ENCODE measurements around the gene PITPNM2. TPM values are rescaled to one million over a fixed set of nuclear protein-coding genes. Genes with fewer than 3 reads are reported as not detected.
A peak's percentile ranks its signal among the peaks of the same experiment; 100 is the strongest.

PITPNM2 gene
- 8.0 TPM for polyA plus RNA-seq (2013, experiment 1 of 2)
- 8.8 TPM for polyA plus RNA-seq (2013, experiment 2 of 2)

- Histone ChIP-seq H3K4me1 (ENCODE audit: control insufficient read depth, insufficient read depth, low read length, poor library complexity, severe bottlenecking) (peaks cover 25% of the 10 kb centered on the region), H3K4me3 (ENCODE audit: extremely low read depth, insufficient read depth, low read length, poor library complexity, severe bottlenecking) (peak within 1 kb of the TSS; percentile 54), H3K27ac (ENCODE audit: low read depth, low read length, severe bottlenecking) (no peak within 1 kb of the TSS), H3K36me3 (ENCODE audit: control insufficient read depth, insufficient read depth, low read length) (peaks cover 15% of the 10 kb centered on the region), H3K9me3 (ENCODE audit: control insufficient read depth, low read length) (no peaks in the 10 kb centered on the region)
- WGBS, 2 experiments (ENCODE audit: insufficient coverage in 2 of 2): 0% methylated on average over 66 to 85 of the region's 119 CpGs
Measured at GRCh38 chr12:123150744-123151456, at the start of gene PITPNM2. Gene PITPNM2 (minus strand): TSS chr12:123151090. CDS start chr12:123034590, 116,500 bp downstream.

- H3K9me3 ChIP-seq (ENCODE audit: control insufficient read depth, low read length): no peaks in the 10 kb centered on the region
- H3K4me1 ChIP-seq (ENCODE audit: control insufficient read depth, insufficient read depth, low read length, poor library complexity, severe bottlenecking): no peaks in the 10 kb centered on the region
- 88 to 92% methylated on average over 4 of the region's 7 CpGs for WGBS, 2 experiments (ENCODE audit: insufficient coverage in 2 of 2)
- H3K27ac ChIP-seq (ENCODE audit: low read depth, low read length, severe bottlenecking): no peak overlapping the region
- H3K36me3 ChIP-seq (ENCODE audit: control insufficient read depth, insufficient read depth, low read length): peaks cover 79% of the 10 kb centered on the region
- H3K4me3 ChIP-seq (ENCODE audit: extremely low read depth, insufficient read depth, low read length, poor library complexity, severe bottlenecking): no peak overlapping the region
Measured at GRCh38 chr12:123200414-123200813, 49.5 kb upstream of the PITPNM2 start.

GRCh38 chr12:123199936-123200335 lies 49.0 kb upstream of the PITPNM2 start:
- Histone ChIP-seq H3K9me3 (ENCODE audit: control insufficient read depth, low read length) (no peaks in the 10 kb centered on the region), H3K36me3 (ENCODE audit: control insufficient read depth, insufficient read depth, low read length) (peaks cover 78% of the 10 kb centered on the region), H3K4me1 (ENCODE audit: control insufficient read depth, insufficient read depth, low read length, poor library complexity, severe bottlenecking) (no peaks in the 10 kb centered on the region), H3K27ac (ENCODE audit: low read depth, low read length, severe bottlenecking) (no peak overlapping the region), H3K4me3 (ENCODE audit: extremely low read depth, insufficient read depth, low read length, poor library complexity, severe bottlenecking) (no peak overlapping the region)
- 83 to 100% methylated on average over 1 of the region's 3 CpGs for WGBS, 2 experiments (ENCODE audit: insufficient coverage in 2 of 2)

GRCh38 chr12:123187637-123188036 lies 36.7 kb upstream of the PITPNM2 start:
- WGBS, 2 experiments (ENCODE audit: insufficient coverage in 2 of 2): 98 to 100% methylated on average over 2 to 5 of the region's 6 CpGs
- Histone ChIP-seq H3K36me3 (ENCODE audit: control insufficient read depth, insufficient read depth, low read length) (peaks cover 81% of the 10 kb centered on the region), H3K4me3 (ENCODE audit: extremely low read depth, insufficient read depth, low read length, poor library complexity, severe bottlenecking) (no peak overlapping the region), H3K27ac (ENCODE audit: low read depth, low read length, severe bottlenecking) (no peak overlapping the region), H3K9me3 (ENCODE audit: control insufficient read depth, low read length) (no peaks in the 10 kb centered on the region), H3K4me1 (ENCODE audit: control insufficient read depth, insufficient read depth, low read length, poor library complexity, severe bottlenecking) (no peaks in the 10 kb centered on the region)

- Histone ChIP-seq H3K27ac (ENCODE audit: low read depth, low read length, severe bottlenecking) (no peak overlapping the region), H3K9me3 (ENCODE audit: control insufficient read depth, low read length) (no peaks in the 10 kb centered on the region), H3K4me3 (ENCODE audit: extremely low read depth, insufficient read depth, low read length, poor library complexity, severe bottlenecking) (no peak overlapping the region), H3K36me3 (ENCODE audit: control insufficient read depth, insufficient read depth, low read length) (peaks cover 65% of the 10 kb centered on the region), H3K4me1 (ENCODE audit: control insufficient read depth, insufficient read depth, low read length, poor library complexity, severe bottlenecking) (no peaks in the 10 kb centered on the region)
- WGBS, 2 experiments (ENCODE audit: insufficient coverage in 2 of 2): 90% methylated on average over 3 of the region's 4 CpGs; no CpG with 5 or more reads in 1 of the 2 experiments
Measured at GRCh38 chr12:123180171-123180570, 29.3 kb upstream of the PITPNM2 start.

GRCh38 chr12:123171967-123172366 lies 21.1 kb upstream of the PITPNM2 start:
- no peak overlapping the region for H3K4me3 ChIP-seq (ENCODE audit: extremely low read depth, insufficient read depth, low read length, poor library complexity, severe bottlenecking)
- peaks cover 58% of the 10 kb centered on the region for H3K36me3 ChIP-seq (ENCODE audit: control insufficient read depth, insufficient read depth, low read length)
- no peak overlapping the region for H3K27ac ChIP-seq (ENCODE audit: low read depth, low read length, severe bottlenecking)
- no peaks in the 10 kb centered on the region for H3K9me3 ChIP-seq (ENCODE audit: control insufficient read depth, low read length)
- WGBS, 2 experiments (ENCODE audit: insufficient coverage in 2 of 2): 100% methylated on average over 1 of the region's 5 CpGs; no CpG with 5 or more reads in 1 of the 2 experiments
- H3K4me1 ChIP-seq (ENCODE audit: control insufficient read depth, insufficient read depth, low read length, poor library complexity, severe bottlenecking): no peaks in the 10 kb centered on the region

DNA sequence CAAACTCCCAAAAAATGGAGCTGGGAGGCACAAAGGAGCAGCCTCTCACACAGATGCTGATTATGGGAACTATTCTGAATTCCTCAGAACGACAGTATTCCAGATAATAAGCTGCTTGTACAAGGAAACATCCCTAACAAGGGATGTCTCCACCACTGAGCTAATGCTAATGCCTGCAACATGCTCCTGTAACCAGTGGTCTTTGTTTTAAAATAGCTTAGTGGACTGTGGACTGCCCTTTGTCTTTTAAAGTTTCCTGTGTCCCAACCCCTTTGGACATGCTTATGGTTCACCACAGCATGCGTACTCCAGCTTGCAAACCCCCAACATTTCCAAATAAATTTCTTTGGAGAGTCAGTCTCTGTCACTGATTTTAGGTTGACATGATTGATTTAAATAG lies 16.4 kb upstream of the PITPNM2 start:
- no peaks in the 10 kb centered on the region for H3K4me1 ChIP-seq (ENCODE audit: control insufficient read depth, insufficient read depth, low read length, poor library complexity, severe bottlenecking)
- no peaks in the 10 kb centered on the region for H3K9me3 ChIP-seq (ENCODE audit: control insufficient read depth, low read length)
- H3K27ac ChIP-seq (ENCODE audit: low read depth, low read length, severe bottlenecking): no peak overlapping the region
- no CpG with 5 or more reads among the region's 2 CpGs for WGBS, 2 experiments (ENCODE audit: insufficient coverage in 2 of 2)
- H3K4me3 ChIP-seq (ENCODE audit: extremely low read depth, insufficient read depth, low read length, poor library complexity, severe bottlenecking): no peak overlapping the region
- peaks cover 64% of the 10 kb centered on the region for H3K36me3 ChIP-seq (ENCODE audit: control insufficient read depth, insufficient read depth, low read length)

DNA sequence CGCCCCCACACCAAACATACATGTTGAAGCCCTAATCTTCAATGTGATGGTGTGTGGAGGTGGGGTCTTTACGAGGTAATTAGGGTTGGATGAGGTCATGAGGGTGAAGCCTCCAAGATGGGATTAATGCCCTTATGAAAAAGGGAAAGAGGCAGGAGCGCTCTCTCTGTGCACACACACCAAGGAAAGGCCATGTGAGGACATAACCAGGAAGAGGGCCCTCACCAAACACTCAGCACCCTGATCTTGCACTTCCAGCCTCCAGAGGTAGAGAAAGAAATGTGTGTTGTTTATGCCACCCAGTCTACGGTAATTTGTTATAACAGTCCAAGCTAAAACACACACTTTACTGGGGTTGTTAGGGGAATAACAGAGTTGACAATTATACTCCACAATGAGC lies 14.6 kb upstream of the PITPNM2 start:
- H3K4me3 ChIP-seq (ENCODE audit: extremely low read depth, insufficient read depth, low read length, poor library complexity, severe bottlenecking): no peak overlapping the region
- WGBS, 2 experiments (ENCODE audit: insufficient coverage in 2 of 2): 100% methylated on average over 3 of the region's 4 CpGs; no CpG with 5 or more reads in 1 of the 2 experiments
- H3K9me3 ChIP-seq (ENCODE audit: control insufficient read depth, low read length): no peaks in the 10 kb centered on the region
- H3K4me1 ChIP-seq (ENCODE audit: control insufficient read depth, insufficient read depth, low read length, poor library complexity, severe bottlenecking): no peaks in the 10 kb centered on the region
- H3K36me3 ChIP-seq (ENCODE audit: control insufficient read depth, insufficient read depth, low read length): peaks cover 54% of the 10 kb centered on the region
- H3K27ac ChIP-seq (ENCODE audit: low read depth, low read length, severe bottlenecking): no peak overlapping the region

DNA sequence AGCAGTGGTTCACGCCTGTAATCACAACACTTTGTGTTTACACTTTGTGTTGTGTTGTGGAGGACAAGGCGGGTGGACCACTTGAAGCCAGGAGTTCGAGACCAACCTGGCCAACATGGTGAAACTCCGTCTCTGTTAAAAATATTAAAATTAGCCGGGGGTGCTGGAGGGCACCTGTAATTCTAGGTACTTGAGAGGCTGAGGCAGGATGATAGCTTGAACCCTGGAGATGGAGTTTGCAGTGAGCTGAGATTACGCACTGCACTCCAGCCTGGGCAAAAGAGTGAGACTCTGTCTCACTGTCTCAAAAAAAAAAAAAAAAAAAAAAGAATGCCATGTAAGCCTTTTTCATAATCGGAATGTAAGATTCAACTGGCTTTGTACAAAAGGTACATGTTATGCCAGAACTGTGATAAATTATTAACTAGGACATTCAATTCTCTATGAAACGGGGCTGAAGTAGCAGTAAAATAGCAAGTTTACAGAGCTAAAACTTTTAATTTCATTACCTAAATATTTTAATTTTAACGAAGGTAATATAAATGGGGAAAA lies 13.9 kb upstream of the PITPNM2 start:
- no peak overlapping the region for H3K27ac ChIP-seq (ENCODE audit: low read depth, low read length, severe bottlenecking)
- no peaks in the 10 kb centered on the region for H3K4me1 ChIP-seq (ENCODE audit: control insufficient read depth, insufficient read depth, low read length, poor library complexity, severe bottlenecking)
- H3K36me3 ChIP-seq (ENCODE audit: control insufficient read depth, insufficient read depth, low read length): peaks cover 54% of the 10 kb centered on the region
- H3K4me3 ChIP-seq (ENCODE audit: extremely low read depth, insufficient read depth, low read length, poor library complexity, severe bottlenecking): no peak overlapping the region
- H3K9me3 ChIP-seq (ENCODE audit: control insufficient read depth, low read length): no peaks in the 10 kb centered on the region
- 92 to 100% methylated on average over 4 to 5 of the region's 9 CpGs for WGBS, 2 experiments (ENCODE audit: insufficient coverage in 2 of 2)

DNA sequence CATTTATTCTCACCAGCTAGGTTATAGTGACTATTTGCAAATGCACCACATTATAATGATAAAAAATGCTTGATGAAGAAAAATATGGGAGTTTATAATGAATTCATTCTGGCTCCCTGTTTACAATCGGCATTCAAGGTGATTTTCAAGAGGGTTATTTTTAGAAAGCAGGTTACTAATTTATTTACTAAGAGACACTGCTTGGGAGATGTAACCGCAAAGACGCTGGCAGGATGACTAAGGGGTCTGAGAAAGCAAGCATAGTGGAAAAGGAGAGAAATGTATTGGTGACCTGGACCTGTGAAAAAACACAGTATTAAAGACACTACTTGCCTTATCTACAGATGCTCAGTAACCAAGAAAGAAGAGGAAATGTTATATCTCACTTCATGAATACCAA lies 13.3 kb upstream of the PITPNM2 start:
- no peaks in the 10 kb centered on the region for H3K4me1 ChIP-seq (ENCODE audit: control insufficient read depth, insufficient read depth, low read length, poor library complexity, severe bottlenecking)
- H3K9me3 ChIP-seq (ENCODE audit: control insufficient read depth, low read length): no peaks in the 10 kb centered on the region
- no peak overlapping the region for H3K27ac ChIP-seq (ENCODE audit: low read depth, low read length, severe bottlenecking)
- peaks cover 56% of the 10 kb centered on the region for H3K36me3 ChIP-seq (ENCODE audit: control insufficient read depth, insufficient read depth, low read length)
- 94 to 100% methylated on average over 1 to 2 of the region's 3 CpGs for whole genome bisulfite sequencing, 2 experiments (ENCODE audit: insufficient coverage in 2 of 2)
- H3K4me3 ChIP-seq (ENCODE audit: extremely low read depth, insufficient read depth, low read length, poor library complexity, severe bottlenecking): no peak overlapping the region

DNA sequence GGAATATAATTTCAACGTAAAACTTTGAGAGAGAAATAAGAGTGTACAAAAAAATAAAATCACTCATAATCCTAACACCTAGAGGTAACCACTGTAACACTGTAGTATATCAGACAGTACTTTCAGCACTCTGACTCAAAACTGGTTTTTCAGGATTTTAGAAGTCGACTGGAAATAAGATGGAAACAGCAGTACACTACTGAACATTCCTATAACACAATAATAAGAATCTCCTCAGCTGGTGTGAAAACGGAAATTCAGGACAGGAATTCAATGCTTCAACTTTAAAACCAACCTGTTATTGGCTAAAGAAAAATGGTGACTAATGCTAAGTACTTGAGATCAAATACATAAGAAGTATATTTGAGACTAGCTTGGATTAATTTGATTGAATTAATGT lies 12.3 kb upstream of the PITPNM2 start:
- 100% methylated on average over 1 of the region's 3 CpGs; no CpG with 5 or more reads in 1 of the 2 experiments for WGBS, 2 experiments (ENCODE audit: insufficient coverage in 2 of 2)
- peaks cover 59% of the 10 kb centered on the region for H3K36me3 ChIP-seq (ENCODE audit: control insufficient read depth, insufficient read depth, low read length)
- no peaks in the 10 kb centered on the region for H3K9me3 ChIP-seq (ENCODE audit: control insufficient read depth, low read length)
- no peak overlapping the region for H3K27ac ChIP-seq (ENCODE audit: low read depth, low read length, severe bottlenecking)
- H3K4me1 ChIP-seq (ENCODE audit: control insufficient read depth, insufficient read depth, low read length, poor library complexity, severe bottlenecking): no peaks in the 10 kb centered on the region
- H3K4me3 ChIP-seq (ENCODE audit: extremely low read depth, insufficient read depth, low read length, poor library complexity, severe bottlenecking): no peak overlapping the region

Measured in mesodermal cell (in vitro differentiated cells).